ENCODE data around the gene EHBP1L1.
"Not testable (repeated sequence)": the region's sequence is repeated elsewhere in the genome, so short reads cannot be mapped to it uniquely, and the experiment has no call there.

EHBP1L1 gene

DNA sequence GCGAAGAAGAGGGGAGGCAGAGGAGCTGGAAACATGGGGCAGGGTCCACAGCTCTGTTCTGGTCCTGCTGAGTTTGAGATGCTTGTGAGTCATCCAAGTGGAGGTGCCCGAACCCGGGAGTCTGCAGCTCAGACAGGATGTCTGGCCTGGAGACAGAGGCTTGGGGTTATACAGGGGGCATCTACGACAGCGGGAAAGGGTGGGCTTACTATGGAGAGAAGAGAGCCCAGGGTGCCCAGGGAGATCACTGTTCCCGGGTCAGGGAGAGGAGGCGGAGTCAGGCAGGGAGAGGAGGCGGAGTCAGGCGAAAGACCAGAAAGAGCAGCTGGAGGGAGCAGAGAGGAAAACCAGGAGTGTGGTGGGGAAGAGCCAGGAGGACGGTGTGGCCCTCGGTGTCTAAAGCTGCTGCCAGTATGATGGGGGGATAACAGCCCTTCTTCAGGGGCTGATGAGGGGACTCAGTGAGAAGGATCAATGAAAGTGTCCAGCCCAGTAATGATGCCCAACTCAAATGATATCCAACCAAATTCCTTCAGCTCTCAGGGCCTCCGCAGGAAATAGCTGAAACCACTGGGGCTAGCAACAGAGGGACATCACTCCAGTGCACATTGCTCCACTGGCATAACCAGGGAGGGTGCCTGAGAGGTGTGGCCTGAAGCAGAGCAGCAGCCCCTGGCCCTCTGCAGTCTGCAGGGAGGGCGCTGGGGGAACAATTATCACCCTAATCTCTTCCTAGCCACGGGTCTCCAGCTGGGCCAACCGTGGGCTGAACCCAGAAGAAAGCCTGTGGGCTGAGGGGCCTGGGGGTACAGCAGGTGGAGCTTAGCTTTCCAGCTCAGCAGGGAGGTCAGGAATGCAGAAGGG, 15.1 kb upstream of the EHBP1L1 start:
- DNase-seq (ENCODE audit: low spot score) = no peak
- in situ Hi-C loops (cut with MboI; ENCODE audit: low sequenced_read_pairs, unreplicated experiment) = no loop called here
- TF ChIP-seq, protein P1, sequence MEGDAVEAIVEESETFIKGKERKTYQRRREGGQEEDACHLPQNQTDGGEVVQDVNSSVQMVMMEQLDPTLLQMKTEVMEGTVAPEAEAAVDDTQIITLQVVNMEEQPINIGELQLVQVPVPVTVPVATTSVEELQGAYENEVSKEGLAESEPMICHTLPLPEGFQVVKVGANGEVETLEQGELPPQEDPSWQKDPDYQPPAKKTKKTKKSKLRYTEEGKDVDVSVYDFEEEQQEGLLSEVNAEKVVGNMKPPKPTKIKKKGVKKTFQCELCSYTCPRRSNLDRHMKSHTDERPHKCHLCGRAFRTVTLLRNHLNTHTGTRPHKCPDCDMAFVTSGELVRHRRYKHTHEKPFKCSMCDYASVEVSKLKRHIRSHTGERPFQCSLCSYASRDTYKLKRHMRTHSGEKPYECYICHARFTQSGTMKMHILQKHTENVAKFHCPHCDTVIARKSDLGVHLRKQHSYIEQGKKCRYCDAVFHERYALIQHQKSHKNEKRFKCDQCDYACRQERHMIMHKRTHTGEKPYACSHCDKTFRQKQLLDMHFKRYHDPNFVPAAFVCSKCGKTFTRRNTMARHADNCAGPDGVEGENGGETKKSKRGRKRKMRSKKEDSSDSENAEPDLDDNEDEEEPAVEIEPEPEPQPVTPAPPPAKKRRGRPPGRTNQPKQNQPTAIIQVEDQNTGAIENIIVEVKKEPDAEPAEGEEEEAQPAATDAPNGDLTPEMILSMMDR (IDR thresholded peaks at IDR 0.05; ENCODE audit: borderline replicate concordance, control extremely low read depth, extremely low read depth, insufficient read depth, missing control alignments) = no peak

DNA sequence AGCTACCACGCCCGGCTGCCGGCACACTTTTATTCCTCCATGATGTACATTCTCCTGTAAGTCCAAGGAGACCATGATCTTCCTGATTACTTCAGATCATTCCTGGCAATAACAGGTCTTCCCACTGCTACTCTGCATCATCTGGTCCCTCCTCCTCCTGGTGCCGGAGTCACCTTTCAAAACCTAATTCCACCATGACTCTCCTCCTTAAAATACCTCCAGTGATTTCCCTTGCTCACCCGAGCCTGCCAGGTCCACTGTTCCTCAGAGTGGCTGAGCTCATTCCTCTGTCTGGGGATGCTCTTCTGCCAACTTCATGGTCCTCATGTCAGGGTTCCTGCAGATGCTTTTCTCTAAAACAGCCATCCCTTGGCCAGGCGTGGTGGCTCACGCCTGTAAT, 13.8 kb upstream of the EHBP1L1 start:
- in situ Hi-C loops (cut with MboI; ENCODE audit: low sequenced_read_pairs, unreplicated experiment) = no loop called here
- DNase-seq (ENCODE audit: low spot score) = no peak
- TF ChIP-seq, protein P1 (IDR thresholded peaks at IDR 0.05; ENCODE audit: borderline replicate concordance, control extremely low read depth, extremely low read depth, insufficient read depth, missing control alignments) = no peak

DNA sequence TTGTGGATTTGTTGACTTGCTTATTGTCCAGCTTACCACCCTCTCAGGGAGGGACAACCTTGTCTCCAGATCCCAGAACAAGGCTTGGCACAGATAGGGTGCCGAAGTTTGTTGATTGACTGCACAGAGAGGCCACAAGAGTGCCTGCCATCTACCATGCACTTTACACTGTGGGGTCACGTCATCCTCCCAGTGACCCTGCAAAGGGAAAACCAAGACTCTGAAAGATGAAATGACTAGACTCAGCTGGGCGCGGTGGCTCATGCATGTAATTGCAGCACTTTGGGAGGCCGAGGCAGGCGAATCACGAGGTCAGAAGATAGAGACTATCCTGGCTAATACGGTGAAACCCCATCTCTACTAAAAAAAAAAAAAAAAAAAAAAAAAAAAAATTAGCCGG, 13.1 kb upstream of the EHBP1L1 start:
- TF ChIP-seq, protein P1 (IDR thresholded peaks at IDR 0.05; ENCODE audit: borderline replicate concordance, control extremely low read depth, extremely low read depth, insufficient read depth, missing control alignments) = no peak
- no peak for DNase-seq (ENCODE audit: low spot score)
- in situ Hi-C loops (cut with MboI; ENCODE audit: low sequenced_read_pairs, unreplicated experiment) = no loop called here

DNA sequence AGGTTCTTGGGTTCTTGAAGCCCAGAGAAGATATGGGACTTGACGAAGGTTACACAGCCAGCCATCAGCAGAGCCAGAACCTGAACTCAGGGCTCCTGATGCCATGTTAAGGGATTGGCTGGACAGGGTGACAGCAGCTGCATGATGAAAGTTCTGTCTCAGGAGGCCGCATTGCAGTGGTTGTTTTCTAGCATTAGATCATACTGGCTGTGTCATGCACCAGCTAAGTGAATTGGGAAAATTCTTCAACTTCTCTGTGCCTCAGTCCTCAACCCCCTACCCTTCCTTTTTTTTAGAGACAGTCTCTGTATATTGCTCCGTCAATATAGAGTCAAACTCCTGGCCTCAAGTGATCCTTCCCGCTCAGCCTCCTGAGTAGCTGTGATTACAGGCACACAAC, 12.3 kb upstream of the EHBP1L1 start:
- DNase-seq (ENCODE audit: low spot score) = no peak
- TF ChIP-seq, protein P1 (IDR thresholded peaks at IDR 0.05; ENCODE audit: borderline replicate concordance, control extremely low read depth, extremely low read depth, insufficient read depth, missing control alignments) = no peak
- in situ Hi-C loops (cut with MboI; ENCODE audit: low sequenced_read_pairs, unreplicated experiment) = no loop called here

DNA sequence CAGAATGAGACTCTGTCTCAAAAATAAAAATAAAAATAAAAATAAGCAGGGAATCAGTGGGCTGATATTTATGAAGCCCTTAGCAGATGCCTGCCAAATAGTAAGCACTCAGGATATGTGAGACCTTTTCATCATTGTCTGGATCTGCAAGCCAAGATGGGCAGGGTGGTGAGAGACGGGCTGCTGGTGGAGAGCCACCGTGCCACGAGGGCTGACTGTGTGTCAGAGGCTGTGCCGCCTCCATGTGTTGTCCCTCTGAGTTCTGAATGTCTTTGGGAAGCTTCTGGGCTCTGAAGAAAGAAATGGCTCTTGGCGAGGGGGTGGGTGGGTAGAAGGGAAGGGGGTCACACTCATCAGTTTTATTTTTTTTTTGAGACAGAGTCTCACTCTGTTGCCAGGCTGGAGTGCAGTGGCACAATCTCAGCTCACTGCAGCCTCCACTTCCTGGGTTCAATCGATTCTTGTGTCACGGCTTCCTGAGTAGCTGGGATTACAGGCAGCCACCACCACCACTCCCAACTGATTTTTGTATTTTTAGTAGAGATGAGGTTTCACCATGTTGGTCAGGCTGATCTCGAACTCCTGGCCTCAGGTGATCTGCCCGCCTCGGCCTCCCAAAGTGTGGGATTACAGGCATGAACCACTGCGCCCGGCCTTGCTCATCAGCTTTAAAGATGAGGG, 10.8 kb upstream of the EHBP1L1 start:
- in situ Hi-C loops (cut with MboI; ENCODE audit: low sequenced_read_pairs, unreplicated experiment); DNase-seq (ENCODE audit: low spot score): not testable (repeated sequence)

DNA sequence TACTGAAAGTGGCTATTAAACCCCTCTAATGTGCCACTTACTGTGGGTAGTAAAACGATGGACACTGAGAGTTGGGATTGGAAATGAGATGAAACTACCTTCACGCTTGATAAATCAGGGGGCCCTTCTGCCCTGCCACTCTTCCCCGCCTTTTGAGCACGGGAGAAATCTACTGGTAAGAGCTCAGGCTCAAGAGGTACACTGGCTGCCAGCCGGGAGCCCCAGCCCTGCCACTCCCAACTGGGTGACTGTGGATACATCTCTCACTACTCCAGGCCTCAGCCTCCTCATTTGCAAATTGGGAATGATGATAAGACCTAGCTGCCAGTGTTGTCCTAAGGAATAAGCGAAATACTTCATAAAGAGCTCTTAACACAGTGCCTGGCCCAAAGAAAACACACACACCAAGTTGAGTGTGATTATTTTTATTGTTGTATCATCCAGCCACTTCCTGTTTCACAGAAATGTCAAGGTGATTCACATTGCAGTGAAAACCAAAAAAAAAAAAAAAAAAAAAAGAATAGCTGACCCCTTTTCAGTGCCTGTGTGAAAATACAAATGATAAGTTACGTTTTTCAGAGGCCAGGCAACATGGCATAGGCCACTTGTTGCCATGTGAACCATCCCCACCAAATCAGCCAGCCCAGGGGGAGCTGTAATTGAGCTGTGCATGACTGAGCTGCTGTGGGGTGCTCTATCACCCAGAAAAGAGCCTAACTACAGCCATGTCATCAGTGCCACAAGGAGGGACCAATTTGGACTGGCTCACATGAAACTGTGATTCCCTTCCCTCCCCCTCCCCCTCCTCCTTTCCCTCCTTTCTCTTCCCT, 10.0 kb upstream of the EHBP1L1 start:
- in situ Hi-C loops (cut with MboI; ENCODE audit: low sequenced_read_pairs, unreplicated experiment) = no loop called here
- TF ChIP-seq, protein P1 (IDR thresholded peaks at IDR 0.05; ENCODE audit: borderline replicate concordance, control extremely low read depth, extremely low read depth, insufficient read depth, missing control alignments) = no peak
- no peak for DNase-seq (ENCODE audit: low spot score)
